Mesangial cell (primary cell): ENCODE measurements around the gene ADIG. TPM values are rescaled to one million over a fixed set of nuclear protein-coding genes. Genes with fewer than 3 reads are reported as not detected.

Experiments used
- total RNA-seq: library from RNA; depleted of rRNA; stranded (reverse); fragments of >200 nt; gene quantifications from 2 replicates; pipeline ENCODE4 v1.2.3, GENCODE V29; 2015

Gene ADIG
- total RNA-seq = not detected in 2 replicates

DNA sequence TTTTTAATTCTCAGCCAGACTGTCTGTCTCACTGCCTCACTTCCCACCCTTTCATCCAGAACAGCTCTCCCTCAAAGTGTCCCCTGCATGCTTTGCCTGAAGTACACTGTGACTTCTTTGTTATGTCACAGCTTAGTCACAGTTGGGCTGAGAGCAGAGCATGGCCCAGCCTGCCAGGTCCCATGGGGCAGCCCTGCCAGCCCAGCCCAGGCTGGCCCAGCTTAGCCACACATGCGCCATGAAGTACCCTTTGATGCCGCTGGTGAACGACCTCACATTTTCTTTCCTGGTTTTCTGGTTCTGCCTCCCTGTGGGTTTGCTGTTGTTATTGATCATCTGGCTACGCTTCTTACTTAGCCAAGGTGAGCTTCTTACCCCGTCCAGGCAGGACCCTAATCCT, at the start of gene ADIG:
ADIG (plus strand) TSS at position 185 of the 400 bp plus-strand sequence; CDS start at position 239, 54 bp downstream.

DNA sequence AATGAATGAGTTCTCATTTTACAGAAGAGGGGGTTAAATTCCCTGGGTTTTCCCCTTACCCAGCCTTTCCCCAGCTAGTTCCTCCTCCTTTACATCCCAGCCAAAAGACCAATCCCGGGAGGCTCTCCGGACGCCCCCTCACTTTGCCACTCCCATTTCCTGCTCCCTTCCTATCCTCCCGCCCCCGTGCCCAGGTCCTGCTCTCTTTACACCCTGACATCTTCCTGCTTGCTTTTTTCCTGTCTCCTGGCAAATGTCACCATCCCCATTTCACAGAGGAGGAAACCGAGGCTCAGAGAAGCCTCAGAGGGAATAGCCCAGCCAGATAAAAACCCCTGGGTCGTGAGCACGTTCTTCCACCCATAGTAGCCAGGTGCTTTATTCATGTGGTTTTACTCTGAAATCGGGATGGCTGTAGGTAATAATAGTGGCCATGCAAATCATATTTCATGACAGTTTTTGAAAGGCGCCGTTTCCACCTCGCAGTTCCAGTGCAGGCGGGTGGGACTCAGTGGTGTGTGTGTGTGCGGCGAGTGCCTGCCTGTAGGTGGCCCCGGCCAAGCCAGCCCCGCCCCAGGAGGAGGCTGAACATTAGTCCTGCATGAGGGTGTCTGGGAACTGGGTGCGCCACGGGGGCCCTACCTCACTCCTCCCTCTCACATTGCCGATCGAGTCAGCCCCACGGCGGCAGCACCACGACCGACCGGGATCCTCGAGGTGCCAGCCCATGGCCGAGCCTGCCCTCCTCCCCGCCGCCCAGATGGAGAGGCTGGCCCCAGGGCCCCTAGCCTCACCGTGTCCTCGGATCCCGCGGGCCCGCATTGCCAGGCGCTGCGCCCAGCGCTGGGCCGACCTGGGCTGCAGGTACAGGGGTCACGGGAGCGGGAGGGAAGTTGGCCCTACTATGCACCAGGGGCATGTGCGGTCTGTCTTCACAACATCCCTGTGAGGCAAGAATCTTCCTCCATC, 20.5 kb downstream of the ADIG start, which contains the start of gene ARHGAP40:
ARHGAP40 (plus strand) TSS at position 594 of the 969 bp plus-strand sequence.

Other genes starting within 250 kb of the ADIG start
- not detected in 2 replicates for gene LBP, start 234.7 kb upstream of the ADIG start, total RNA-seq
- 49.5 and 50.6 TPM in 2 replicates for gene SNHG17, start 145.9 kb upstream of the ADIG start, total RNA-seq
- 17.7 and 17.8 TPM in 2 replicates for gene RALGAPB, start 108.4 kb upstream of the ADIG start, total RNA-seq
- gene ARHGAP40, start 20.6 kb downstream of the ADIG start, total RNA-seq = 1.5 and 3.0 TPM in 2 replicates
- not detected in 2 replicates for gene SLC32A1, start 143.3 kb downstream of the ADIG start, total RNA-seq
- 5.6 and 7.5 TPM in 2 replicates for gene ACTR5, start 167.3 kb downstream of the ADIG start, total RNA-seq
- gene PPP1R16B, start 224.5 kb downstream of the ADIG start, total RNA-seq = under 0.01 TPM in 1 of 2 replicates, not detected in the other